ENCODE measurements around the gene MYCN. TPM values are rescaled to one million over a fixed set of nuclear protein-coding genes. Genes with fewer than 3 reads are reported as not detected.

MYCN gene
- total and polyA plus RNA-seq, 2 of the 4 experiments (the other 2 are of a cell fraction) = not detected

DNA sequence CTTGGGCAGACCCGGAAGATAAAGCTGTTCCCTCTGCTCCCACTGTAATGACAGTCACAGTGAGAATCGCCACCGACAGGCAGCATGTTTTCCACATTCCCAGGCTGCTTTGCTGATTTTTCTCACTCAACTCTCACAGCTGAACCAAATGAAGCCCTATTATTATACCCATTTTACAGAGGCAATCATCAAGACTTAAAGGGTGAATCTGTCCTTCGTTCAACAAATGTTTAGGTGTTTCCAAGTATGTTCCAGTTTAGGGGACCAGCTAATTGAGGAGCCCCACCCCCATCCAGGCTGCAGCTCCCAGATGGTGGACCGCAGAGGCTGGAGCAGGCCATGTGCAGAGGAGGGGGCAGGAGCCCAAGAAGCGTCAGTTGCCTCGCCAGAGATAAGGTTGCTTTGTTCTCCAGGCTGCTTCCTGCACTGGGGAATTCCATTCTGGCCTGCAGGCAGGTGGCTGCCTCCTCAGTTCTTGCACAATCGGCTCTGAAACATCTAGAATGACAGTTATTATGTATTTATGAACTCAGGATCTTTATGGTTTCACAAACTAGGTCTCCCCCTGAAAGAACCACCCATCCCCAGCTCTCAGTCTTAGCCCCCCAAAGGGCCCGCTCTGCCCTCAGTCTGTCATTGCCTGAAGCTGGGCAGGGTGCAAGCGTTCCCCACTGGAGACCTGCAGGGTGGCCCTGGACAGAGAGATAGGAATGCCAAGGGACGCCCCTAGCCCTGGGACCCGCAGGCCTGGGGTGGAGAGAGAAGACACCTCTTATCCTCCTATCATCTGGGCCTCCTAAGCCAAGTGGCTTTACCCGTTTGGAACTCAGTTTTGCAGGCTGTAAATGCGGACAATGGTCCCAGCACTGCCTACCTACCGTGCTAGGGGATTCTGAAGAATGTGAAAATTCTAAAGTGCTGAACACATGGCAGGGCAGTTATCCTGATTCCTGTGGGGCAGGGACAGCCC is 49.1 kb upstream of the MYCN start (continued):
- no peak for TF ChIP-seq RFX5 (IDR thresholded peaks at IDR 0.05; ENCODE audit: low read depth, low read length)

DNA sequence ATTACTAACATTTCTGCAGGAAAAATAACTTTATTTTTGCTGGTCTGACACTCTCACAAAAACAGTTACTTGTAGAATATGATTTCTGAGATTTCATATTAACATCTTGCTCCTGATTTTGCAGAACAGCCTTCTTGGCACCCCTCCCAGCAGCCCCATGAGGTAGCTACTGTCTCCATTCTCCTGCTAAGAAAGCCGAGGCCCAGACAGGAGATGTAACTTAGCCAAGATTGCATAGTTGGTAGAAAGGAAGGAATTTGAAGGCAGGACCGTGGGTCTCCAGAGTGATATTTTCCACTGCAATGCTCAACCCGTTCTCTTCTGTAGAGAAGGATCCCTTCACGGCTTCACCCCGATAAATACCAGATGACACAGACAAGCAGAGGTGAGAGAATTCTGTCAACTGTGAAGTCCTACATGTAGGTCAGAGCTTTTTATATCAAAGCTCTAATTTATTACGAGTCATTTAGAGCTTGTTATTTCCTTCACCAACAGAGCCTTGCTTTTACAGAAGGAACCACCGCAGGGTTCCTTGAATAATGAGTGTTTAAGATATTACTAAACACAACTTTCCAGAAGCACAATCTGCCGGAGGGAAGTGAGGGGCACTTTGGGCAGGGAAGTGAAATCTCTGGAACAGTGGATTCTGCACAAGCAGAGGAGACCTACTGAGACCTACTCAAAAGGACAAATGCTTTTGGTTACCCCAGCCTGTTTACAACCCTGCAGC is 48.0 kb upstream of the MYCN start:
- CTCF ChIA-PET = no interaction called here
- dilution Hi-C loops (cut with HindIII; ENCODE audit: low sequenced_read_pairs, unreplicated experiment) = no loop called here
- POLR2A ChIA-PET (ENCODE audit: unreplicated experiment) = no interaction called here

More for the DNA sequence above, 48.0 kb upstream of the MYCN start:
- Histone ChIP-seq H3K14ac (replicated peaks; ENCODE audit: low read depth, low read length) (no peak overlapping the region), H2BK5ac (ENCODE audit: low read depth, low read length, poor library complexity, severe bottlenecking) (no peak overlapping the region), H4K5ac (ENCODE audit: low read depth, low read length) (no peak overlapping the region), H2BK15ac (ENCODE audit: low read depth, low read length) (no peak overlapping the region), H3K9me3 (ENCODE audit: control insufficient read depth, insufficient read depth, low read length) (peaks cover 34% of the 10 kb centered on the region), H4K91ac (ENCODE audit: insufficient read depth, low read depth, low read length) (no peak overlapping the region), H3K18ac (ENCODE audit: low read depth, low read length) (no peak overlapping the region), H3K4me1 (ENCODE audit: control insufficient read depth, insufficient read depth, low read length) (no peaks in the 10 kb centered on the region), H3K9me1 (ENCODE audit: insufficient read depth, low read length) (no peaks in the 10 kb centered on the region), H2BK120ac (ENCODE audit: low read depth, low read length) (no peak overlapping the region), H3K27me3 (ENCODE audit: control insufficient read depth, insufficient read depth, low read length) (no peaks in the 10 kb centered on the region), H3K23ac (ENCODE audit: low read depth, low read length) (no peak overlapping the region), H3K36me3 (ENCODE audit: control insufficient read depth, insufficient read depth, low read length) (no peaks in the 10 kb centered on the region), H4K20me1 (ENCODE audit: insufficient read depth, low read length) (no peaks in the 10 kb centered on the region), H2AK9ac (replicated peaks; ENCODE audit: low read depth, low read length, poor library complexity) (no peak overlapping the region), H3K27ac (ENCODE audit: insufficient read depth, low read length) (no peak overlapping the region), H3K4me2 (ENCODE audit: low read depth, low read length) (no peak overlapping the region), H3K4me3 (ENCODE audit: insufficient read depth, low read depth, low read length) (no peak overlapping the region), H4K8ac (ENCODE audit: low read depth in 2 of 2, low read length in 2 of 2) (no peak overlapping the region), H3K9ac (ENCODE audit: low read depth, low read length) (no peak overlapping the region), H3K4ac (ENCODE audit: low read depth, low read length) (no peak overlapping the region), H3K79me1 (ENCODE audit: low read depth in 1 of 2, low read length in 2 of 2) (no peaks in the 10 kb centered on the region), H3K56ac (ENCODE audit: extremely low read depth, insufficient read depth, low read length) (no peak overlapping the region), H2AK5ac (ENCODE audit: low read depth, low read length) (no peak overlapping the region), H2BK20ac (ENCODE audit: low read depth, low read length) (no peak overlapping the region), H2AFZ (replicated peaks; ENCODE audit: low read length, poor library complexity) (no peak overlapping the region)
- no CpG with 5 or more reads among the region's 8 CpGs for WGBS, 2 experiments (ENCODE audit: extremely low coverage in 2 of 2, insufficient read length in 1 of 2)
- no peak for TF ChIP-seq BHLHE40 (IDR thresholded peaks at IDR 0.05; ENCODE audit: low read depth, low read length)
- TF ChIP-seq, protein P1, sequence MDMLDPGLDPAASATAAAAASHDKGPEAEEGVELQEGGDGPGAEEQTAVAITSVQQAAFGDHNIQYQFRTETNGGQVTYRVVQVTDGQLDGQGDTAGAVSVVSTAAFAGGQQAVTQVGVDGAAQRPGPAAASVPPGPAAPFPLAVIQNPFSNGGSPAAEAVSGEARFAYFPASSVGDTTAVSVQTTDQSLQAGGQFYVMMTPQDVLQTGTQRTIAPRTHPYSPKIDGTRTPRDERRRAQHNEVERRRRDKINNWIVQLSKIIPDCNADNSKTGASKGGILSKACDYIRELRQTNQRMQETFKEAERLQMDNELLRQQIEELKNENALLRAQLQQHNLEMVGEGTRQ (IDR thresholded peaks at IDR 0.05; ENCODE audit: low read depth, low read length) = no peak
- TF ChIP-seq, protein P2, sequence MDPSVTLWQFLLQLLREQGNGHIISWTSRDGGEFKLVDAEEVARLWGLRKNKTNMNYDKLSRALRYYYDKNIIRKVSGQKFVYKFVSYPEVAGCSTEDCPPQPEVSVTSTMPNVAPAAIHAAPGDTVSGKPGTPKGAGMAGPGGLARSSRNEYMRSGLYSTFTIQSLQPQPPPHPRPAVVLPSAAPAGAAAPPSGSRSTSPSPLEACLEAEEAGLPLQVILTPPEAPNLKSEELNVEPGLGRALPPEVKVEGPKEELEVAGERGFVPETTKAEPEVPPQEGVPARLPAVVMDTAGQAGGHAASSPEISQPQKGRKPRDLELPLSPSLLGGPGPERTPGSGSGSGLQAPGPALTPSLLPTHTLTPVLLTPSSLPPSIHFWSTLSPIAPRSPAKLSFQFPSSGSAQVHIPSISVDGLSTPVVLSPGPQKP (IDR thresholded peaks at IDR 0.05; ENCODE audit: borderline replicate concordance, low read depth, low read length) = no peak
- no peak for TF ChIP-seq MAZ (IDR thresholded peaks at IDR 0.05; ENCODE audit: borderline replicate concordance, low read depth, low read length)
- no peak for TF ChIP-seq MXI1 (IDR thresholded peaks at IDR 0.05; ENCODE audit: borderline replicate concordance, low read depth, low read length)
- no peak for TF ChIP-seq CHD1 (IDR thresholded peaks at IDR 0.05; ENCODE audit: low read depth, low read length)
- no peak for TF ChIP-seq MAFK (IDR thresholded peaks at IDR 0.05; ENCODE audit: low read depth, low read length)
- ATAC-seq (ENCODE audit: low read depth) (no peak), DNase-seq (no peak)
- no TSS peak for BruUV-seq (replicated peaks)
- intact Hi-C loops (cut with micrococcal nuclease) (no loop called here), in situ Hi-C loops (cut with MboI; ENCODE audit: low sequenced_read_pairs) (no loop called here)
